Measurements from ENCODE around the gene TMEM33.
A peak's percentile ranks its signal among the peaks of the same experiment; 100 is the strongest.
"Not testable (repeated sequence)": the region's sequence is repeated elsewhere in the genome, so short reads cannot be mapped to it uniquely, and the experiment has no call there.

The TMEM33 gene, protein sequence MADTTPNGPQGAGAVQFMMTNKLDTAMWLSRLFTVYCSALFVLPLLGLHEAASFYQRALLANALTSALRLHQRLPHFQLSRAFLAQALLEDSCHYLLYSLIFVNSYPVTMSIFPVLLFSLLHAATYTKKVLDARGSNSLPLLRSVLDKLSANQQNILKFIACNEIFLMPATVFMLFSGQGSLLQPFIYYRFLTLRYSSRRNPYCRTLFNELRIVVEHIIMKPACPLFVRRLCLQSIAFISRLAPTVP

DNA sequence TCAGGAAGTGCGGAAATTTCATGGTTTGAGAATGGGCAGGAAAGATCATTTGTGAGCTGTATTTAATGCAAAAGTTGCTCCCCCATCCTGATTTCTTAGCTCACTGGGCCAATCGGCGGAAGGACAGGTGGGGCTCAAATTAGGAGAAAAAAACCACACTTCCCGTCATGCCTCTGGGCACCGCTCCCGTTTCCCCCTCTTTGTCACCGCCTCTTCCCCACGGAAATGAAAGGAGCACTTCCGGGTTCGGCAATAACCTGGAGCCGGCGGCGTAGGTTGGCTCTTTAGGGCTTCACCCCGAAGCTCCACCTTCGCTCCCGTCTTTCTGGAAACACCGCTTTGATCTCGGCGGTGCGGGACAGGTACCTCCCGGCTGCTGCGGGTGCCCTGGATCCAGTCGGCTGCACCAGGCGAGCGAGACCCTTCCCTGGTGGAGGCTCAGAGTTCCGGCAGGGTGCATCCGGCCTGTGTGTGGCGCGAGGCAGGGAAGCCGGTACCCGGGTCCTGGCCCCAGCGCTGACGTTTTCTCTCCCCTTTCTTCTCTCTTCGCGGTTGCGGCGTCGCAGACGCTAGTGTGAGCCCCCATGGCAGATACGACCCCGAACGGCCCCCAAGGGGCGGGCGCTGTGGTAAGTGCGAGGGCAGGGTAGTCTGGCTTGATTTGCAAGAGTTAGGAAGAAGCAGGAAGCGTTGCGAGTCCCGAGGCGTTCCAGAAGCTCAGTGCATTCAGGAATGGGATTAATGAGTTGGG, at the start of gene TMEM33:
Gene TMEM33 (plus strand): TSS at position 529 of the 751 bp plus-strand sequence. CDS start 56 bp downstream, at position 585.
- peak within 1 kb of the TSS; percentile 89 for H3K4me3 ChIP-seq (ENCODE audit: low read length)
- peaks cover 3% of the 10 kb centered on the region for H3K36me3 ChIP-seq (ENCODE audit: control insufficient read depth, insufficient read depth, low read length)
- no peaks in the 10 kb centered on the region for H3K27me3 ChIP-seq (ENCODE audit: control insufficient read depth, insufficient read depth, low read length)
- peak within 1 kb of the TSS; percentile 67 for H3K27ac ChIP-seq (ENCODE audit: low read depth, low read length)
- H3K9ac ChIP-seq (ENCODE audit: low read length) = peak within 1 kb of the TSS; percentile 43
- peaks cover 6% of the 10 kb centered on the region for H3K4me1 ChIP-seq (ENCODE audit: control insufficient read depth, insufficient read depth, low read length)

DNA sequence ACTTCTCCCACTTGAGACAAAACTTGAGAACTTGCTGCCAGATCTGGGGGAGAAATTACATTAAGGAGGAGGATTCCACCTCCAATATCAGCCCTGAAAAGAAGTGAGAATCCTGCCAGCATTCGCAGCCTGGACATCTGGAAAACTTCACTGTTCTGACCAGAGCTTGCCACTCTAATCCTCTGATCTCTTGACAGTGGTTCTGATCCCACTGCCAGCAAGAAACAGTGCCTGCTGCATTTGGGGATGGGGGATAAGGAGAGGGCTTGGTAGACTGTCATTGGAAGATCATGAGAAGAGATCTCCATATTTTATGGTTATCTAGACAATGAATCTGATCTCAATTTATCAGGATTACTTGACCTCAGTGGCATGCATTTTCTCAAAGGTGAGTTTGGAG, 49.8 kb upstream of the TMEM33 start:
- Histone ChIP-seq H3K27me3 (ENCODE audit: control insufficient read depth, insufficient read depth, low read length) (peaks cover 15% of the 10 kb centered on the region), H3K4me1 (ENCODE audit: control insufficient read depth, insufficient read depth, low read length) (peaks cover 2% of the 10 kb centered on the region), H3K36me3 (ENCODE audit: control insufficient read depth, insufficient read depth, low read length) (no peaks in the 10 kb centered on the region), H3K9ac (ENCODE audit: low read length) (no peak overlapping the region), H3K4me3 (ENCODE audit: low read length) (no peak overlapping the region), H3K27ac (ENCODE audit: low read depth, low read length) (no peak overlapping the region)

DNA sequence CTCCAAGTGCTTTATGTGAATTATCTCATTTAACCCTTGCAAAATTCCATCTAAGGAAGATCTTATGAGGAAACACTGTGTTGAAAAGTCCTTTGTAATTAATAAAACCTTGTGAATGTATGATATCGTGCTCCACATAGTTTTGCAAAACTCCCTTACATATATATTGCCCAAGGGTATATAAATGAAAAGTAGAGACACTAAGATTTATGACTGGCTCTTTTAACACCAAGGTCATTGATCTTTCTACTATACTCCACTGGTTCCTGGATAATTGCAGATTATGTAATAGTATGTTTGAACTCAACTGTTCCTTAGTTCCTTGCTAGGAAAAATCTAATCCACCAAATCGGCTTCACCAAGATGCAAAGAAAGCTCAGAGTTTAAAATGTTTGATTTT, 48.0 kb upstream of the TMEM33 start:
- H3K4me1 ChIP-seq (ENCODE audit: control insufficient read depth, insufficient read depth, low read length) = no peaks in the 10 kb centered on the region
- H3K36me3 ChIP-seq (ENCODE audit: control insufficient read depth, insufficient read depth, low read length) = no peaks in the 10 kb centered on the region
- H3K9ac ChIP-seq (ENCODE audit: low read length) = no peak overlapping the region
- H3K27me3 ChIP-seq (ENCODE audit: control insufficient read depth, insufficient read depth, low read length) = peaks cover 1% of the 10 kb centered on the region
- H3K4me3 ChIP-seq (ENCODE audit: low read length) = no peak overlapping the region
- no peak overlapping the region for H3K27ac ChIP-seq (ENCODE audit: low read depth, low read length)

DNA sequence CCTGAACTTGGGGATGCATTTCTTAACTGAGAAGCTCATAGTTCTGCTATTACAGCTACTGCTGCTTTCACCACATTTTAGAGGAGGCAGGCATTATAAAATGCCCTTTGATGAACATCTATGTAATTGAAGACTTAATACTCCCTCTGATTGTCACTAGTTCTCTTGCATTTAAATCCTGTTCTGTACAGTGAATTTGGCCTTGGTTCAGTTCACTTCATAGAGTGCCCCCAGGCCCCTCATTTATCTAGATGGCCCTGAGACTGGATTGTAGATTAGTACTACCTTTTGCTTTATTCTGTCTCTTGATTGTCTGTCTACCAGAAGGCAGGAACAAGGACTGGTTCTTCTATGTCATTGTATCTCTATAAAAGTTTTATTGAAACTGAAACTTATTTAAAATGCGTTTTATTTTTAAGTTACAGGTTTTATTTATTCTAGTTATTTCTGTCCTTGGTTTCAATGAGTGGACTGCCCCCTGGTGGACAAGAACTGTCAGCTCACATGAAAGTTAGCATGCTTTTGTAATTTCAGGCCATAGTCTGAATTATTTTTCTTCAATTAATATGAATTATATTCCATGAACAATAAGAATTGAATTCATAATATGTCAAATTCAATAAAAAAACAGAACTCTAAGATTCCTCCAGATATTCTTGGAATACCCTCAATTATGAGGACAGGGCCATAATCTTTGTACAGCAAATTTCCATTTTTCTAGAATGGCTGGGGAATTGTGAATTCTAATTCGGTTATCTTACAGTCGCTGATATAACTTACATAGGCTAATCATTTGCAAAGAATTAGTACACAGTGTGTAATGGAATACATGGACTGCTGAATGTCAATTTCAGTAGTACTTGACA, 47.2 kb upstream of the TMEM33 start:
- H3K4me3 ChIP-seq (ENCODE audit: low read length) = no peak overlapping the region
- no peaks in the 10 kb centered on the region for H3K4me1 ChIP-seq (ENCODE audit: control insufficient read depth, insufficient read depth, low read length)
- H3K36me3 ChIP-seq (ENCODE audit: control insufficient read depth, insufficient read depth, low read length) = no peaks in the 10 kb centered on the region
- no peaks in the 10 kb centered on the region for H3K27me3 ChIP-seq (ENCODE audit: control insufficient read depth, insufficient read depth, low read length)
- no peak overlapping the region for H3K9ac ChIP-seq (ENCODE audit: low read length)
- H3K27ac ChIP-seq (ENCODE audit: low read depth, low read length) = no peak overlapping the region

DNA sequence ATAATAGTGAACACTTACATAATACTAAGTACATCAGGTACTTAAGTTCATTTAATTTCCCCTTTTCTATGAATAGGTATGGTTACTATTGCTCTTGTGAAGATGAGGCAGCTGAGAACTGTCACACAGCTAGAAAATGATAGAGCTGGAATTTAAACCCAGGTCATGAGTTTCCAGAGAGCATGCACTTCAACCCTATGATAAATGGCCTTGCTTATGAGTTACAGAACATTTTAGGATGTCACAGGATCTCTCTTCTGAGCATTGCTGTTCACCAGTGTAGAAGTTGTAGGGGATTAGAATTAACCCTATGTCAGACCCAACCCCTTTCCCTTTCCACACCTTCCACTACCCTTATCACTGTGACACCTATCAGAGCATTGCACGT, 46.5 kb upstream of the TMEM33 start:
- Histone ChIP-seq H3K27me3 (ENCODE audit: control insufficient read depth, insufficient read depth, low read length) (no peaks in the 10 kb centered on the region), H3K36me3 (ENCODE audit: control insufficient read depth, insufficient read depth, low read length) (no peaks in the 10 kb centered on the region), H3K4me1 (ENCODE audit: control insufficient read depth, insufficient read depth, low read length) (no peaks in the 10 kb centered on the region)

DNA sequence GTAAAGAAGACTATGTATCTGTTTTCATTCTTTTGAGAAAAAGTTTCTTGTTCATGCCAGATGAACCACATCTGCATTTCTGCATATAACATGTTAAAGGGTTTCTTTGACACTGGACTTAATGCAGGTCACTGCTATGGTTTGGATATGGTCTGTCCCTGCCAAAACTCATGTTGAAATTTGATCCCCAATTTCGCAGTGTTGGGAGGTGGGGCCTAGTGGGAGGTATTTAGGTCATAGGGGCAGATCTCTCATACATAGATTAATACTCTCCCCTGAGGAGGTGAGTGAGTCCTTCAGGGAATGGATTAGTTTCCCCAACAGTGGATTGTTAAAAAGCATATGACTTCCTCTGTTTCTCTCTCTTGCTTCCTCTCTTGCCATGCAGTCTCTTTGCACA, 45.9 kb upstream of the TMEM33 start:
- Histone ChIP-seq H3K4me1 (ENCODE audit: control insufficient read depth, insufficient read depth, low read length) (no peaks in the 10 kb centered on the region), H3K4me3 (ENCODE audit: low read length) (no peak overlapping the region), H3K36me3 (ENCODE audit: control insufficient read depth, insufficient read depth, low read length) (no peaks in the 10 kb centered on the region), H3K27ac (ENCODE audit: low read depth, low read length) (no peak overlapping the region), H3K9ac (ENCODE audit: low read length) (no peak overlapping the region), H3K27me3 (ENCODE audit: control insufficient read depth, insufficient read depth, low read length) (no peaks in the 10 kb centered on the region)

More for the DNA sequence above, 46.5 kb upstream of the TMEM33 start:
- H3K4me3 ChIP-seq (ENCODE audit: low read length) = no peak overlapping the region
- no peak overlapping the region for H3K9ac ChIP-seq (ENCODE audit: low read length)
- H3K27ac ChIP-seq (ENCODE audit: low read depth, low read length) = no peak overlapping the region

DNA sequence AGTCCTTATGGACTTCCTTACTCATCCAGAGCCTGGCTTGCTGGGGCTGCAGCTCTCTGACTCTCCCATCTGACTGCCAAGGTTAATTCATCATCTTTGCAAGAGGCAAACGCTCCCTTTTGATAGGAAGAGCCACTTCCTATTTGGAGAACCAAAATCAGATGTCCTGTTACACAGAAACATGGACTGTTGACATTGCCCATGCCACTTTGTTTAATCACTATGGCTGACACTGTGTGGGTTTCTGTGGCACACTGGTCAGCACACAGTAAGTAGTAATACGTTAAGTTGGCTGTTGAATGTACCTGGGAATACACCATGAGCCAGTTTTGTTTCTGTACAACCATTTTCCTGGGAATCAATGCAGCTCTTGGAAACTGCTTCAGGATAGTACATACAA, 45.1 kb upstream of the TMEM33 start:
- Histone ChIP-seq H3K4me1 (ENCODE audit: control insufficient read depth, insufficient read depth, low read length) (no peaks in the 10 kb centered on the region), H3K27ac (ENCODE audit: low read depth, low read length) (no peak overlapping the region), H3K4me3 (ENCODE audit: low read length) (no peak overlapping the region), H3K36me3 (ENCODE audit: control insufficient read depth, insufficient read depth, low read length) (no peaks in the 10 kb centered on the region), H3K27me3 (ENCODE audit: control insufficient read depth, insufficient read depth, low read length) (no peaks in the 10 kb centered on the region), H3K9ac (ENCODE audit: low read length) (no peak overlapping the region)

DNA sequence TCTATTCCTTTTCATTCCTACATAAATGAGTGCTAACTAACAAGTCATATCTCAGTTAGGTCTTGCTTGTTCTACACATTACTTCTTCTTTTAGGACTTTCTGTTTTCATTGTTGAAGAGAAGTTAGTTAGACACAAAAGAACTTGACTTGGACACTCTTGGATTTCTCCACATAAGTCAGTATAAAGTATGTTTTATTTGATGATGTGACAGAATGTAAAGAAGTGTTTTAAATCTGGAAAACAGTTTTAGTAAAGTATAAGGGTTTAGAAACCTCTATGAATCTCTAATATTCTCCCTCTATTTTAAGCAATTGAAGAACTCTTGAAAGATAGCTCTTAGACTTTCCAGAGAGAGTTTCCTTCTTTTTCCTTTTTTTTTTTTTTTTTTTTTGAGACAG, 38.6 kb upstream of the TMEM33 start:
- H3K4me1 ChIP-seq (ENCODE audit: control insufficient read depth, insufficient read depth, low read length) = no peaks in the 10 kb centered on the region
- H3K27me3 ChIP-seq (ENCODE audit: control insufficient read depth, insufficient read depth, low read length) = no peaks in the 10 kb centered on the region
- no peaks in the 10 kb centered on the region for H3K36me3 ChIP-seq (ENCODE audit: control insufficient read depth, insufficient read depth, low read length)
- no peak overlapping the region for H3K9ac ChIP-seq (ENCODE audit: low read length)
- no peak overlapping the region for H3K4me3 ChIP-seq (ENCODE audit: low read length)
- no peak overlapping the region for H3K27ac ChIP-seq (ENCODE audit: low read depth, low read length)

DNA sequence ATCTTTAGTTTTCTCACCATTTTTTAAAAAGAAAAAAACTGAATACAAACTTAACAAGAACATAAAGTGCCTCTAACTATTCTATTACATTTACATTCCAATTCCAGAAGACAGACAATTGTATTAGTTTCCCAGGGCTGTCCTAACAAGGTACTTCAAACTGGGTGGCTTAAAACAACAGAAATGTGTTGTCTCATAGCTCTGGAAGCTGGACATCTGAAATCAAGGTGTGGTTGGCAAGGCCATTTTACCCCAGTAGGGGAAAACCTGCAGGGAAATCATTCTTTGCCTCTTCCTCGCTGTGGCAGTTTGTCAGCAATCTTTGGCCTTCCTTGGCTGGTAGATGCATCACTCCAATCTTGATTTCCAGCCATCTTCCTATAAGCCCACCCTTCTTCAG, 37.5 kb upstream of the TMEM33 start:
- no peak overlapping the region for H3K9ac ChIP-seq (ENCODE audit: low read length)
- no peaks in the 10 kb centered on the region for H3K4me1 ChIP-seq (ENCODE audit: control insufficient read depth, insufficient read depth, low read length)
- H3K27me3 ChIP-seq (ENCODE audit: control insufficient read depth, insufficient read depth, low read length) = no peaks in the 10 kb centered on the region
- H3K4me3 ChIP-seq (ENCODE audit: low read length) = no peak overlapping the region
- H3K27ac ChIP-seq (ENCODE audit: low read depth, low read length) = no peak overlapping the region
- no peaks in the 10 kb centered on the region for H3K36me3 ChIP-seq (ENCODE audit: control insufficient read depth, insufficient read depth, low read length)

DNA sequence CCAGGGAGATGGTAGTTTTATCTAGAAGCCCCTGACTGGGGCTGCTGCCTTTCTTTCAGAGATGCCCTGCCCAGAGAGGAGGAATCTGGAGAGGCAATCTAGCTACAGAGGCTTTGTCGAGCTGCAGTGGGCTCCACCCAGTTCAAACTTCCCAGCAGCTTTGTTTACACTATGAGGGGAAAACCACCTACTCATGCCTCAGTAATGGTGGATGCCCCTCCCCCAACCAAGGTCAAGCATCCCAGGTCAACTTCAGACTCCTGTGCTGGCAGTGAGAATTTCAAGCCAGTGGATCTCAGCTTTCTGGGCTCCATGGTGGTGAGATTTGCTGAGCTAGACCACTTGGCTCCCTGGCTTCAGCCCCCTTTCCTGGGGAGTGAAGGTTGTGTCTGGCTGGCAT, 26.1 kb upstream of the TMEM33 start:
- not testable (repeated sequence) for H3K9ac ChIP-seq (ENCODE audit: low read length); H3K4me1 ChIP-seq (ENCODE audit: control insufficient read depth, insufficient read depth, low read length); H3K4me3 ChIP-seq (ENCODE audit: low read length); H3K27me3 ChIP-seq (ENCODE audit: control insufficient read depth, insufficient read depth, low read length); H3K27ac ChIP-seq (ENCODE audit: low read depth, low read length); H3K36me3 ChIP-seq (ENCODE audit: control insufficient read depth, insufficient read depth, low read length)

DNA sequence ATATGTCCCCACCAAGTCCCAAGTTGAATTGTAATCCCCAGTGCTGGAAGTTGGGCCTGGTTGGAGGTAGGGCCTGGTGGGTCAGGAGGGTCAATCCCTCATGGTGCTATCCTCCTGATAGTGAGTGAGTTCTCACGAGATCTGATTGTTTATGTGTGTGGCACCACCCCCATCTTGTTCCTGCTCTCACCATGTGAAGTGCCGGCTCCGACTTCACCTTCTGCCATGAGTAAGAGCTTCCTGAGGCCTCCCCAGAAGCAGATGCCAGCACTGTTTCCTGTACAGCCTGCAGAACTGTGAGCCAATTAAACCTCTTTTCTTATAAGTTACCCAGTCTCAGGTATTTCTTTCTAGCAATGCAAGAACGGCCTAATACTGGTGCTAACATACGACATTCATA, 22.7 kb upstream of the TMEM33 start:
- Histone ChIP-seq H3K4me1 (ENCODE audit: control insufficient read depth, insufficient read depth, low read length) (no peaks in the 10 kb centered on the region), H3K27me3 (ENCODE audit: control insufficient read depth, insufficient read depth, low read length) (no peaks in the 10 kb centered on the region), H3K9ac (ENCODE audit: low read length) (no peak overlapping the region), H3K4me3 (ENCODE audit: low read length) (no peak overlapping the region), H3K27ac (ENCODE audit: low read depth, low read length) (no peak overlapping the region), H3K36me3 (ENCODE audit: control insufficient read depth, insufficient read depth, low read length) (no peaks in the 10 kb centered on the region)

DNA sequence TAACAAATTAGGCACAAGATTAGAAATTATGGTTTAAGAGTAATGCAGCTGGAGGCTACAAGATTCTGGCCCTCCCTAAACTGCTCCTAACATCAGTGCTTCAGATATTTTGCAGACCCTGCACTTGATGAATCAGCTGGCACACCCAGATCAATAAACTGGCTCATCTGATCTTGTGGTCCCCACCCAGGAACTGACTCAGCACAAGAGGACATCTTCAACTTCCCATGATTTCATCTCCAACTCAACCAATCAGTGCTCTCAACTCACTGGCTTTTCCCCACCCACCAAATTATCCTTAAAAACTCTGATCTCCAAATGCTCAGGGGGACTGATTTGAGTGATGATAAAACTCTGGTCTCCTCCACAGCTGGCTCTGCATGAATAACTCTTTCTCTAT, 21.7 kb upstream of the TMEM33 start:
- H3K27me3 ChIP-seq (ENCODE audit: control insufficient read depth, insufficient read depth, low read length) = no peaks in the 10 kb centered on the region
- H3K4me1 ChIP-seq (ENCODE audit: control insufficient read depth, insufficient read depth, low read length) = no peaks in the 10 kb centered on the region
- H3K27ac ChIP-seq (ENCODE audit: low read depth, low read length) = no peak overlapping the region
- no peak overlapping the region for H3K4me3 ChIP-seq (ENCODE audit: low read length)
- no peaks in the 10 kb centered on the region for H3K36me3 ChIP-seq (ENCODE audit: control insufficient read depth, insufficient read depth, low read length)
- no peak overlapping the region for H3K9ac ChIP-seq (ENCODE audit: low read length)

Measured in rectal smooth muscle tissue (tissue), 1 donor.